T-helper 17 cell (primary cell): Measurements from ENCODE around the gene TEX47. TPM values are rescaled to one million over a fixed set of nuclear protein-coding genes. Genes with fewer than 3 reads are reported as not detected.

ENCODE experiments used
- ATAC-seq: fragments of 150-1000 bp; cut with Tn5 transposase; 2 replicates; pipeline ENCODE4 v1.10.0; 2021; ENCODE audit warnings: mild to moderate bottlenecking, moderate library complexity
- DNase-seq, 3 donors: peaks; one replicate each; pipeline versions ENCODE4 v3.0.0 to v3.0.0-alpha.2; 2020 to 2021
- H3K9me3 ChIP-seq: one replicate; pipeline ENCODE4 v1.7.0; 2013; ENCODE audit warnings: low read length, mild to moderate bottlenecking; ENCODE audit not compliant: control insufficient read depth, poor library complexity, severe bottlenecking
- H3K27ac Mint-ChIP-seq: one replicate; pipeline ENCODE4 v1.8.0; 2022; ENCODE audit warnings: mild to moderate bottlenecking, moderate library complexity, mixed read lengths
- H3K27me3 Mint-ChIP-seq: one replicate; pipeline ENCODE4 v1.8.0; 2022; ENCODE audit warnings: mixed read lengths
- H3K36me3 Mint-ChIP-seq: one replicate; pipeline ENCODE4 v1.8.0; 2022; ENCODE audit warnings: low read depth, mixed read lengths
- H3K4me1 Mint-ChIP-seq: one replicate; pipeline ENCODE4 v1.8.0; 2022; ENCODE audit warnings: mild to moderate bottlenecking, mixed read lengths
- H3K4me3 Mint-ChIP-seq: one replicate; pipeline ENCODE4 v1.8.0; 2022; ENCODE audit warnings: mild to moderate bottlenecking, moderate library complexity, mixed read lengths
- total RNA-seq, 4 donors: library from RNA in 2 of 4; stranded (reverse) in 2 of 4; gene quantifications; one replicate each; pipeline ENCODE4 v1.2.3 and lab custom pipeline; 2022 to 2026

TEX47 gene
- total RNA-seq, 2 donors from 2014 or later: not detected

- DNase-seq: no peak
Measured at GRCh38 chr7:88771417-88771816, 24.1 kb downstream of the TEX47 start.

DNA sequence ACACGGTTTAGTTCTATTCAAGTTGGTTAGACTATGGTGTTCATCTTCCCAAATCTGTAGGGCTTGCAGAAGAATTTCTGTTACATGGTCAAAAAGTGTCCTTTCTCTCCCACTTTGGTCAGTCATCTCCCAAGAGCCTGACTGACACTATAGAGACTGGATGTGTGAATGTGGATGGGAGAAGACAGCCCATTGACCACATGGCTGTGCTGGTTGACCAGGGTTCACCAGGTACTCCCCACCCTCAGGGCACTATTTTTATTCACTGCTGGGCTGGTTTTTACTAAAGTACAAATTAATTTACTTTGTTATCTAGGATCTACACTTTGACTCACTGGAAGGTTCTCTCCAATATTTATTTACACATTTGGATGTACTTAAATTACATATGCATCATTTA, 33.8 kb downstream of the TEX47 start:
- H3K4me1 Mint-ChIP-seq: peaks cover 3% of the 10 kb centered on the region
- H3K36me3 Mint-ChIP-seq: peaks cover 3% of the 10 kb centered on the region
- no peaks in the 10 kb centered on the region for H3K9me3 ChIP-seq
- no peak overlapping the region for H3K27ac Mint-ChIP-seq
- ATAC-seq (no peak), DNase-seq (no peak)
- peaks cover 34% of the 10 kb centered on the region for H3K27me3 Mint-ChIP-seq
- H3K4me3 Mint-ChIP-seq: no peak overlapping the region

More at GRCh38 chr7:88771417-88771816, 24.1 kb downstream of the TEX47 start:
- Mint-ChIP-seq H3K4me3 (no peak overlapping the region), H3K36me3 (no peaks in the 10 kb centered on the region), H3K27ac (no peak overlapping the region), H3K27me3 (no peaks in the 10 kb centered on the region), H3K4me1 (no peaks in the 10 kb centered on the region)
- no peak for ATAC-seq
- no peaks in the 10 kb centered on the region for H3K9me3 ChIP-seq

DNA sequence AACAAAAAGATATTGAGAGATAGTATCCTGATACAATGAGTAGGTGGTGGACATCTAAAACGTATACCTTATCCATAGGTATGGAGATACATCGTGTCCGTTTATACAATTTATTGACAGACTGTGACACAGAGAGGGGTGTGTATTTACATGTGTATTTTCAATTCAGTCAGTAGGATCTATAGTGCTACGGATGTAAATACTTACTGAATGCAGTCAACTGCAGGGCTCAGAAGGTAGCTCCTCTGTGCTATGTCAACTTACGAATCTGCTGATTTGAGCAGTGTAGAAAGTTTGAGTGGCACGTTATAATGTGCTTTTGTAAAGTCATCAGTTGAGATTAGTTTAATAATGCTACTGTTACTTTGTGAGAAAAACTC, 35.4 kb downstream of the TEX47 start:
- peak overlapping the region; percentile 33 for H3K4me3 Mint-ChIP-seq
- H3K27me3 Mint-ChIP-seq: peaks cover 43% of the 10 kb centered on the region
- ATAC-seq (no peak), DNase-seq (no peak)
- H3K4me1 Mint-ChIP-seq: peaks cover 3% of the 10 kb centered on the region
- no peaks in the 10 kb centered on the region for H3K9me3 ChIP-seq
- no peak overlapping the region for H3K27ac Mint-ChIP-seq
- H3K36me3 Mint-ChIP-seq: peaks cover 5% of the 10 kb centered on the region

GRCh38 chr7:88759230-88760135, 36.1 kb downstream of the TEX47 start, which contains the start of gene ZNF804B:
Gene ZNF804B (plus strand): TSS chr7:88759700. CDS start chr7:88759977, 277 bp downstream.
- no peak for DNase-seq
- no peak for ATAC-seq
- no peaks in the 10 kb centered on the region for H3K9me3 ChIP-seq
- Mint-ChIP-seq H3K36me3 (peaks cover 5% of the 10 kb centered on the region), H3K27ac (no peak within 1 kb of the TSS), H3K4me1 (peaks cover 3% of the 10 kb centered on the region), H3K27me3 (peaks cover 43% of the 10 kb centered on the region), H3K4me3 (peak within 1 kb of the TSS; percentile 33)

DNA sequence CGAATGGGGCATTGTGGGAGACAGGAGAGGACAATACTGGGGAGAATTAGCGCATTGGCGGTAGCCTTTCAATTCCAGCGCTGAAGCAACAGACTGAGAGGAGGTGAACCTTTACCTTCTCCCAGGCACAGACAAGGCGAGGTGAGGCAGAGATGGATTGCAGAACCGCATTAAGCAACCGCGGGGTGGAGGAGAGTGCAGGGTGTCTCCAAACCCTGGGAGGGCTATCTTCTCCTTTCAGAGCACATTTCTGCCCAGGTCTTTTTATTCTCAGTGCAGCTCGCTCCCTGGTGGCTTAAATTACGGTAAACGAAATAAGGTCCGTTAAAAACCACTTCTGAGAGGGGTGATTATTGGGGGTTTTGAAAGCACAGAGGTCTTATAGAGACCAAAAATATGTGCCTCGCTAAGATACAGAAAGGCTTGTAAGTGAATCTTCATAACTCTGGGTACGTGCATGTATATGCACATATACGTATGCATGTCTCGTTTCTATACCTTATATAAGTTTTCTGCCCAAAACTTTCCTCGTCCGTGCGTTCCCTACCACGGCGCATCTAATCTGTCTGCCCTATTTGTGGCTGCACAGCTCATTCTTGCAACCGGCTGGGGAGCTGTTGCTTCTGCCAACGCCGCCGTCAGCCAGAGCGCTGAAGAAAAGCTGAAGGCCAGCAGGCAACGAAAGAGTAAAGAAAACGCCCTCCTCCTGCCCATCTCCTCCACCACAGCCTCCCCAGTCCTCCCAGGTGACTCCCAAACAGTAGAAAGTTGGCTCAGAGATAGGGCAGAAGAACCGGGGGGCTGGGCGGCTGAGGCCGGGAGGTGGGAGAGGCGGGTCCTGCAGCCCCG, 36.9 kb downstream of the TEX47 start:
- ATAC-seq: no peak
- H3K9me3 ChIP-seq: no peaks in the 10 kb centered on the region
- H3K4me3 Mint-ChIP-seq: no peak overlapping the region
- no peak for DNase-seq
- no peak overlapping the region for H3K27ac Mint-ChIP-seq
- peaks cover 43% of the 10 kb centered on the region for H3K27me3 Mint-ChIP-seq
- H3K36me3 Mint-ChIP-seq: peaks cover 5% of the 10 kb centered on the region
- H3K4me1 Mint-ChIP-seq: peaks cover 3% of the 10 kb centered on the region

DNA sequence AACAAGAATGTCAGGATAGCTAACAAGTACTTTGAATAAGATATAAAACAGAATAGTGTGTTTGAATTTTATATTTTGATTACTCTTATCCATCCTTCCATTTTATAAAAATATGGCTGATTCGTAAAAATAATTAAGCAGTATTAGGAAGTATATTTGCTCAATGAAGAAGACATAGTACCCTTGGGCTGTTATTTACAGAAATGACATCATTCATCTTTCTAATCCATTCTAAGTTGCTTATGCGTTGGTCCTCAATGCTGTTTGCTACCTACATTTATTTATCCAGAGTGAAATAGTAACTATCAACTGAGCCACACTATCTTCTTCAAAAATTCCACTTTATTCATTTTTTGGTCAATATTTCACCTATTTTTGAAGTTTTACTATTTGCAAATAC, 38.2 kb downstream of the TEX47 start:
- DNase-seq: no peak
- H3K27me3 Mint-ChIP-seq: peaks cover 39% of the 10 kb centered on the region
- H3K9me3 ChIP-seq: no peaks in the 10 kb centered on the region
- no peak overlapping the region for H3K4me3 Mint-ChIP-seq
- H3K4me1 Mint-ChIP-seq: peaks cover 3% of the 10 kb centered on the region
- peaks cover 5% of the 10 kb centered on the region for H3K36me3 Mint-ChIP-seq
- ATAC-seq: no peak
- no peak overlapping the region for H3K27ac Mint-ChIP-seq

DNA sequence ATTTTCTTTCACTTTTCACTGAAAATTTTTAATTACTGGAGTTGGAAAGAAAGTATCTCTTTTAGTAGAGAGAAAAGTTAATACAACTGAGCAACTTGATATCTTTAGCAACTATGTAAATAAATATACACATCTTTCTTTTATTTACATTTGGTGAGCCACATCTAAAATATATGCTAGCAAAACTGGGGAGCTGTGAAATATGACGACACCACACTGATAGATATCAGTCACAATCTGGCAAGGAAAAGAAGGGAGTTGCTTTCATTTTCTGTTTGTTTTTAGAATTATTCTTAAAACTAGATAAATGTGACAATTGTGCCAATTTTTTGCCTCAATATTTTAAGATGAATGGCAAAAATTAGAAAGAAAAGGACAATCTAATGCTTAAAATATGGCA, 38.7 kb downstream of the TEX47 start:
- peaks cover 3% of the 10 kb centered on the region for H3K4me1 Mint-ChIP-seq

DNA sequence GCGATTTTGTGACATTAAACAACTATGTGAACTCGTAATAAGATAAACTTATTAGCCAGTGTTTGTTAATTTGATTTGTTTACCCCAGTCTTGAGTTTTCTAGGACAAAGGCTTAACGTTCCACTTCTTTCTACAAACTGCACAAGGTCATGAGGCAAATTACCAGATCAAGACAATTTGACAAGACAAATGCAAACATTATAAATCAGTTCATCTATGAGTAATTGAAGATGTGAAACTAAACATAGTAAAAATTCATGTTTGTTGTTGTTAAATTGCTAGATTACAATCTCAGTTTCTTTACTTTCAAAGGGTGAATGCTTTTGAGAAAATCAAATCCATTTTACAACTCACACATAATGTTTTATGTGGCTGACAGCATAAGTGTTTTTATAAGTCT, 49.4 kb downstream of the TEX47 start:
- Mint-ChIP-seq H3K27ac (no peak overlapping the region), H3K36me3 (no peaks in the 10 kb centered on the region), H3K27me3 (no peaks in the 10 kb centered on the region)

More for the DNA sequence above, 38.7 kb downstream of the TEX47 start:
- Mint-ChIP-seq H3K27ac (no peak overlapping the region), H3K27me3 (peaks cover 34% of the 10 kb centered on the region), H3K4me3 (no peak overlapping the region), H3K36me3 (peaks cover 5% of the 10 kb centered on the region)
- no peak for DNase-seq
- H3K9me3 ChIP-seq: no peaks in the 10 kb centered on the region
- ATAC-seq: no peak

More for the DNA sequence above, 49.4 kb downstream of the TEX47 start:
- no peaks in the 10 kb centered on the region for H3K9me3 ChIP-seq
- no peak for DNase-seq
- no peak for ATAC-seq
- no peaks in the 10 kb centered on the region for H3K4me1 Mint-ChIP-seq
- H3K4me3 Mint-ChIP-seq: no peak overlapping the region

Other genes with a start within 250 kb of the TEX47 start
- gene ZNF804B, start 36.0 kb downstream of the TEX47 start, total RNA-seq: not detected